NCI-H82 treated with DMSO at 0.1 percent for 48 hours (cell line): ENCODE data around the gene RALGAPA2.

ENCODE experiments used
- DNase-seq: peaks from one replicate; lab custom pipeline; 2025; ENCODE audit not compliant: unreplicated experiment; lab: John Stamatoyannopoulos, UW

The RALGAPA2 gene

GRCh38 chr20:20375862-20376261 is 336.6 kb downstream of the RALGAPA2 start:
- DNase-seq: no peak

DNA sequence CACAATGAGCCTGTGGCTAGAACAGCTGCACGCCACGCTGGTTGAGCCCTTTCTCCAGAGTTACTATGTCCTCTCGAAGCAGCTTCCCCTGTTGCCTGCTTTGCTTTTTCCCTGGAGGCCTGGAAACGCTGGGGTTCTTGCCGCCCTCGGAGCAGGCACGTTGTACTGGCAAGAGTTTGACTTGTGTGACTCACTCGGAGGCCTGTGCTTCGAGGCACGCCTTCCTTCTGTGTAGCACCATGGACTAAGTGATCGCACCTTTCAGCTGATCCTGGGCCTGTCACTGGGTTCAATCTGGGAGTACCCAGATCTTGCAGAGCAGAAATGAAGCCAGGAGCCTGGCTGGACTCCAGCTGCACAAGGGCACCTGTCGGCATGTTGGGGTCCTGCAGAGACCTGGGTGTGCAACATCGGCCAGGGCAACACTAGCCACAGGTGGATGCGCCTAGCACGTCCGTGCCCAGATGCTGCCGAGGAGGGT is 339.3 kb downstream of the RALGAPA2 start:
- no peak for DNase-seq

DNA sequence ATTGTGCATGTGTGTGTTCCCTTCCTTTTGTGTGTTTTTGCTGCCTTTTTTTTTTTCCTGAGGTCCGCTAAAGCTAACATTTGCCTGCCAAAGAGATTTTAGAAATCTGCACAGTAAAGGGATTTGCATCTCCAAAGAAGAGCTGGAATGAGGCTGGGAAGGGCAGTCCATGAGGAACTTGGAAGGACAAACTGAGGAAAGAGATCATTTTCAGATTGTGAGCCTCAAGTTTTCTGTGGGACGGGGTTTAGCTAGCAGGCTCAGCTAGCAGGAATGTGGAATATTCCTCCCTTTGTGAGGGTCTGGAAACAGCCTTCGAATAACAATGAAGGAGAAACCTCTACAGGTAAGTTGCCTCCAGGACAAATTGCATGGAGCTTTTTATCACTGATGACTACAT is 340.8 kb downstream of the RALGAPA2 start:
- no peak for DNase-seq

DNA sequence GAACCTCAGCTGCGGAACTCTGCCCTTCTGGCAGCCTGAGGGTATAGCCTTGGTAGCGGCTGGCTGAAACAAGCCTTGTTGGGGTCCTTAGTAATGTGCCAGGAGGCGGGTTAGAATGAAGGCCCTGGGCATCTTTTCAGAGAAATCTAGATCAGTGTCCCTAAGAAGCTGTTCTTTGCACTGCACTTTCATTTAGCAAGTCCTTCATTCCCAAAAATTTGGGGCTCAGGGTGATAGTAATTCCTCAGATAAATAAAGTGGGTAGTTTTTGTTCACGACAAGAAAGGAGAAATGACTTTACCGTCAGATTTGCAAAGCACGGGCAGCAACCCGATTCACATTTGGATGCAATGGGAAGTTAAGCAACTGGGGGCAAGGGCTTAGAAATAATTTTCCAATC is 341.4 kb downstream of the RALGAPA2 start:
- no peak for DNase-seq

DNA sequence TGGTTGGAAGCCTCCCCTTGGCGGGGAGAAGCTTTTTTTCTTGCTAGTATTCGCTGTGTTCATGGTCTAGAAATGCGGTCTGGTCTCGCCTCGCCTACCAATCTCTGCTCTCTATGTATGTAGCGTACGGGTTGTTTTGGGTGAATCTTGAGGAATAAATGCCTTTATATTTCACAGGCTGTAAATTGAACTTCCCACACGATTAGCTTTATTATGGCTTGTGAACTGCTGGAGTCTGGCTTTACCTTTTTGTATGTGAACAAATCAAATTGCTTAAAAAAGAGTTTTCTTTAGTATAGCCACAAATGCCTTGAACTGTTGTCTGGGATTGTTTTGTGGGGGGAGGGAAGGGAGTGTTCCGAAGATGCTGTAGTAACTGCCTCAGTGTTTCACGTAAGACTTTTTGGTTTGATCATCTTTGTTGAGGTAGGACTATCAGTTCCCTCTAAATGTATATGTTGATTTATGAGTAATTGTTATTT is 342.3 kb downstream of the RALGAPA2 start:
- DNase-seq: no peak

GRCh38 chr20:20369250-20370093 is 343.0 kb downstream of the RALGAPA2 start:
- no peak for DNase-seq

DNA sequence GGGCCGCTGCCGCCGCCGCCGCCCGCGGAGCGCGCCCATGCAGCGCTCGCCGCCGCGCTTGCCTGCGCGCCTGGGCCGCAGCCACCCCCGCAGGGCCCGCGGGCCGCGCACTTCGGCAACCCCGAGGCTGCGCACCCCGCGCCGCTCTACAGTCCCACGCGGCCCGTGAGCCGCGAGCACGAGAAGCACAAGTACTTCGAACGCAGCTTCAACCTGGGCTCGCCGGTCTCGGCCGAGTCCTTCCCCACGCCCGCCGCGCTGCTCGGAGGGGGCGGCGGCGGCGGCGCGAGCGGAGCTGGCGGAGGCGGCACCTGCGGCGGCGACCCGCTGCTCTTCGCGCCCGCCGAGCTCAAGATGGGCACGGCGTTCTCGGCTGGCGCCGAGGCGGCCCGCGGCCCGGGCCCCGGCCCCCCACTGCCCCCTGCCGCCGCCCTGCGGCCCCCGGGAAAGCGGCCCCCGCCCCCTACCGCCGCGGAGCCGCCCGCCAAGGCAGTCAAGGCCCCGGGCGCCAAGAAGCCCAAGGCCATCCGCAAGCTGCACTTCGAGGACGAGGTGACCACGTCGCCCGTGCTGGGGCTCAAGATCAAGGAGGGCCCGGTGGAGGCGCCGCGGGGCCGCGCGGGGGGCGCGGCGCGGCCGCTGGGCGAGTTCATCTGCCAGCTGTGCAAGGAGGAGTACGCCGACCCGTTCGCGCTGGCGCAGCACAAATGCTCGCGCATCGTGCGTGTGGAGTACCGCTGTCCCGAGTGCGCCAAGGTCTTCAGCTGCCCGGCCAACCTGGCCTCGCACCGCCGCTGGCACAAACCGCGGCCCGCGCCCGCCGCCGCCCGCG is 343.8 kb downstream of the RALGAPA2 start:
- DNase-seq: no peak

DNA sequence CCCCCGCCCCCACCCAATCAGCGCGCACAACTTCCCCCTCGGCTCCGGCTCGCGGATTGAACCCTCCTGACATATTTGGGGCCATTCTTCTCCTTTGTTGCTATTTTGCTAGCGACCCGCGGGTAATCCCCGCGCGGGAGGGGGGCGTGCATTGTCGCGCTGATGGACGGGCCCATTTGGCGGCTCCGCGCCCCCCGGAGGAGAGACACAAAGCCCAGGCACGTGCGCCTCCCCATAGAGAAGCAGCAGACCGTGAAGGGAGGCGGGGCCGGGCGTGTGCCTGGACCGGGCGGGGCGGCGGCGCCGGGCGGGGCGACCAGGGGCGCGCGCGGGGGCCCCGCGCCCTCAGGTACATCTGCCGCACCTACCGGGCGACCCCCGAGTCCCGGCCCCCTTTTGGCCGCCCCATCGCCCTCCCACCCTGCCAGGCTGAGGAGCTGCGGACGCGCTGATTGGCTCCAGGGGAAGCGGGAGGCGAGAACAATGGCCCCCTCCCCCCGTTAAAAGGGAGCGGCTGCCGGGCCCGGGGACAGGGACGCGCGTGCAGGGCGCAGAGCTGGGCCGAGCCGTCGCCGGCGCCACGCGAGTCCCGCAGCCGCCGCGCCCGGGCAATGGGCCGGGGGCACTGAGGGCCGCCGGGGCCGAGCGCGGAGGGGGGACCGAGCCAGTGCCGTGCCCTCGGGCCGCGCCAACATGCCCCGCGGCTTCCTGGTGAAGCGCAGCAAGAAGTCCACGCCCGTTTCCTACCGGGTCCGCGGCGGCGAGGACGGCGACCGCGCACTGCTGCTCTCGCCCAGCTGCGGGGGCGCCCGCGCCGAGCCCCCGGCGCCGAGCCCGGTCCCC is 344.6 kb downstream of the RALGAPA2 start, which contains the start of gene INSM1:
Gene INSM1, plus strand, starts transcription at position 530 of the 843 bp plus-strand sequence. Its CDS starts 164 bp downstream, at position 694.
- DNase-seq: peak; percentile 42

DNA sequence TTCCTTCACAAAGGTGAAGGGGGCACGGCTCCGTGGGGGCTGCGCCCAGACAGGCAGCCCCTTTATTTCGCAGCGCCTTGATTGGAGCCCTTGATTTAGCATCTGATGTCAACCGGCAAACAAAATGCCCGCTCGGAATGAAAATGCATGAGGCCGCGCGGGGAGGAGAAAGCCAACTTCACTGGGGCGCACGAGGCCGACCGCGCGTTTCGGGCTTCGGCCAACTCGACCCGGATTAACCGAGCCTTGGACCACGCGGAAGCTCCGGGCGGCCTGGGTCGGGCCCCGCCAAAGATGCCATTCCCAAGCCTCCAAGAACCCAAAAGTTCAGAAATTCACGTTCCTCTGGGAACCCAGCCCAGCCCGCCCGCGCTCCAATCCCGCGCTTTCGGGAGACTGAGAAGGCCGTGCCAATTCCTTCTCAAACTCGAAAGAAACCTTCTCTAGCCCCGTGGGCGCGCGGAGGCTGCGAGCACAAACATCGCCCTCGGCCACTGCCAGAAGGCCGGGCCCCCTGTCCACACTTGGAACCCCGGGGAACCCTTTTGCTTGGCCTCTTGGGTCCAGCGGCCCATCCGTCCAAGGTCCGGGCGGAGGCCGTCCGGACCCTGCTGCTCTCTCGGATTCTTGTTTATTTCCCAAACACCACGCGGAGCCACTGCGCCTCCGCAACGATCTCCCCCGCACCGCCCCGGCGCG is 345.4 kb downstream of the RALGAPA2 start:
- DNase-seq: no peak

- no peak for DNase-seq
Observed at GRCh38 chr20:20366551-20366875, 345.9 kb downstream of the RALGAPA2 start.

DNA sequence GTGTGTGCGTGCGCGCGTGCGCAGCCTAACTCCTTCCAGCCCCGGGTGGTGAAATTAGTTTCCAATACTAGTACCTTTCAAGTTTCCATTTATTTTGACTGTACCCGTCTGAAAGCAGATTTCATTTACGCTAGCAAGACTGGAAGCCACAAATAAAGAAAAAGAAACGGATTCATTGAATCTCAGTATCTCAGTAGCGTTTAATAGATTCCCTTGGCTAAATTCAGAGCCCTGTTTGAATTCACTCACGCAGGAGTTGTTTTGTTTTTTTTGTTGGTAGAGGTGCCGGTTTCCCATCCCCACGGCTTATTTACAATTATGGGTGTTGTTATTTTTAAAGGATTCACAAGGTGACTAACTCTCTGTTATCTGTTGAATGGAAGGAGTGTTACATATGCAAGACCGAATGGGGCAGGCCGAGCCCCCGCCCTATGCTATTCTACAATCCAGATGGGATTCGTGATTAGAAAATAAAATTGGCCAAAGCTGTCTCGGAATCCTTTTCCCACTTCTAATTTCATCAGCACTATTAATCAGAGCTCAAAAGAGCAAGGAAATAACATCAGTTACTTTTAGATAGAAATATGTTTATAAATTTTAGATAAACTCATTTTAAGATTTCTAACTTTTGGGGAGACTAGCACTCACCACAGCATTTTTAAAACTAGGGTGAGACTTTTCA is 346.8 kb downstream of the RALGAPA2 start:
- no peak for DNase-seq

- DNase-seq: no peak
Observed at GRCh38 chr20:20364593-20365479, 347.6 kb downstream of the RALGAPA2 start.

DNA sequence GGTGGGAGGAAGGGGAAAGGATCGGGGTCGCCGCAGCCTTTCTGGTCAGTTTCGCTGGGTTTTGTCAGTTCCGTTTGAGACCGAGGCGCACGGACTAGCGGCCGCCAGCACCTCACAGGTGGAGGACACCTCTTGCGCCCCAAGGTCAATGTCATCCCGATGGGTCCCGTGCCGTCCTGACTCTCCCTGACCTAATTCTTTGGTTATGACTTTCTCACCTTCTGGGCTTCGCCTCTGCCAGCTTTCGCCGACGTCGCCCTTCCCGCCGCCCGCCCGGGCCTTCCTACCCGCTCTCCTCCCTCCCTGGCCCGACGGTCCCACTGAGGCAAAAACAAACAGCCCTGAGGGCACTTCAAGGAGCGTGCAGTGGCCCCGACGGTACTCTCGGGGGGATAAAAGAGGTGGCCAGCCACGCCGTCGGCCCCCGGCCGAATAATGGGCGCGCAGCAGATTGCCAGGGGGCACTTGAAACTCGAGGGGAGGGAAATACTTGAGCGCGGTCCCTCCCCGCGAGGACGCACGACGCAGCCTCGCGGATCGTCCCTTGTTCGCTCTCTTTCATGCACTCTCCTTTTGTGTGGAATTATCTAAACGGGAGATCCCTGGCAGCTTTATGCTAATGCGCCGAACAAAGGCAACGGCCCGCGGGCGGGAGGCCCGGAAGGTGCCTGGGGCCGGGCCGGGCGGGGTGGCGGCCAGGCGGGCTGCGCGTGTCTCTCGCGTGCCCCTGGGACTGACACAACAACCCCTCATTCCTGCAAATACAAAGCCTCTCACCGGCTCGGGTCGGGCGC is 348.4 kb downstream of the RALGAPA2 start:
- no peak for DNase-seq

DNA sequence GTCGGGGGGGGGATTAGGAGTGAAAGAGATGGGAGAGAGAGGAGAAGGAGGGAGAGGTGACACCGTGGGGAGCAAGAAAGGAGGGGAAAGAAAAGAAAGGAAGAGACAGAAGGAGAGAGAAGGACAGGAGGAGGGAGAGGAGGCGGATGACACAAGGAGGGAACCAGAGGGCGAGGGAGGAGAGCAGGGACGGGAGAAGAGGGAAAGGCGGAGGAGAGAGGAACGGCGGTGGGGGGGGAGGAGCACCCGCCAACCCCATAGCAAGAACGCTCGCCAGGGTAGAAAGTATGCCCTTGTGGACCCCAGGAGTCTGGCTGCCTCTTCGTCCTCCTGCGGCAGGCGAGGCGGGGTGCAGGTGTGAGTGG is 349.0 kb downstream of the RALGAPA2 start:
- no peak for DNase-seq

GRCh38 chr20:20362774-20363433 is 349.5 kb downstream of the RALGAPA2 start:
- DNase-seq: no peak

GRCh38 chr20:20360464-20360863 is 352.0 kb downstream of the RALGAPA2 start:
- DNase-seq: peak; percentile 68

DNA sequence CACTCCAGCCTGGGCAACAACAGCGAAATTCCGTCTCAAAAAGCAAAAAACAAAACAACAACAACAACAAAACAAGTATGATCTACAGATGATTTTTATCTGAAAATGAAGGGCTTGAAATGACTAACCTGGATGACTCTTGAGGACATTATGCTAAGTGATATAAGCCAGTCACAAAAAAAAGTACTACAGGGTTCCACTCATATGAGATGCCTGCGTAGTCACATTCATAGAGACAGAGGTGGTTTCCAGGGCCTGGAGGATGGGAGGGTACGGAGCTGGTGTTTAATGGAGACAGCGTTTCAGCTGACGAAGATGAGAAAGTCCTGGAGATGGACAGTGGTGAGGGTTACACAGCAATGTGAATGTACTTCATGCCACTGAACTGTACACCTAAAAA is 352.8 kb downstream of the RALGAPA2 start:
- no peak for DNase-seq

DNA sequence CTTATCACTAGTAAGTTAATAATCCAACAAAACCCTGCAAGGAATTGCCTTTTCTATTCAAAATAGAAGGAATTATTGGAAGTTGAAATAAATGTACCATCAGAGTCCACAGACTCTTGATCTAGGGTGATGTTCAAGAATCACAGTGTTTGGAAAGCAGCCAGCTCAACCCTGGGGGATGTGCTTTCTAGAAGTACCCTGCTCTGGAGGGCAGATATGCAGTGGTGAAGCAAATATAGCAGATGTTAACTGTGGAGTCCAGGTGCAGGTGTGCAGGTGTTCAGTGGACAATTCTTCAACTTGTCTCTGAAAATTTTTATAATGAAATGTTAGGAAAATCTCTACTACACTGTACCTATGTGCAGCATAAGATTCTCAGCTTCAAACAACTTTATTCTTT is 353.6 kb downstream of the RALGAPA2 start:
- no peak for DNase-seq
